IMR-90 (cell line): ENCODE results near the gene CNTN5. TPM values are rescaled to one million over a fixed set of nuclear protein-coding genes. Genes with fewer than 3 reads are reported as not detected.

Experiments
- ATAC-seq: fragments of 200-7000 bp; cut with Tn5 transposase; 2 replicates; pipeline ENCODE4 v1.9.1; 2020; ENCODE audit warnings: low read depth, mild to moderate bottlenecking, moderate library complexity
- BruUV-seq: library from RNA; stranded (reverse); fragments of 400-500 nt; replicated peaks from 2 replicates; lab custom pipeline; 2021; lab: Mats Ljungman, UMichigan
- CTCF ChIA-PET: fragments of 300-600 bp; formaldehyde crosslinking; extraction: SDS; loops from one replicate; lab custom pipeline; 2021; ENCODE audit warnings: antibody characterized with exemption; lab: Yijun Ruan, JAX
- POLR2A ChIA-PET: fragments of 300-600 bp; sonication (Branson Sonifier 250); formaldehyde crosslinking; loops from one replicate; lab custom pipeline; 2022; ENCODE audit warnings: antibody characterized with exemption; ENCODE audit not compliant: unreplicated experiment; lab: Charles Lee
- DNase-seq: peaks from one replicate; pipeline ENCODE4 v3.0.0; 2013
- H2AFZ ChIP-seq: replicated peaks from 2 replicates; pipeline ENCODE3; 2013; ENCODE audit warnings: low read length, mild to moderate bottlenecking; ENCODE audit not compliant: poor library complexity
- H2AK5ac ChIP-seq: 2 replicates; pipeline ENCODE4 v1.6.1; 2013; ENCODE audit warnings: low read depth, low read length, inconsistent platforms
- H2AK9ac ChIP-seq: replicated peaks from 2 replicates; pipeline ENCODE3; 2013; ENCODE audit warnings: mild to moderate bottlenecking, low read depth, low read length, moderate library complexity; ENCODE audit not compliant: poor library complexity
- H2BK120ac ChIP-seq: 2 replicates; pipeline ENCODE4 v1.6.1; 2013; ENCODE audit warnings: low read depth, low read length, inconsistent platforms
- H2BK15ac ChIP-seq: 3 replicates; pipeline ENCODE4 v1.6.1; 2013; ENCODE audit warnings: low read depth, low read length, inconsistent platforms
- H2BK20ac ChIP-seq: 2 replicates; pipeline ENCODE4 v1.6.1; 2013; ENCODE audit warnings: low read depth, mild to moderate bottlenecking, inconsistent platforms, low read length, moderate library complexity
- H2BK5ac ChIP-seq: 2 replicates; pipeline ENCODE4 v1.6.1; 2013; ENCODE audit warnings: mild to moderate bottlenecking, low read depth, low read length, inconsistent platforms; ENCODE audit not compliant: poor library complexity, severe bottlenecking
- H3K14ac ChIP-seq: replicated peaks from 2 replicates; pipeline ENCODE4 v1.6.1; 2013; ENCODE audit warnings: low read depth, low read length, inconsistent platforms
- H3K18ac ChIP-seq: 2 replicates; pipeline ENCODE4 v1.6.1; 2013; ENCODE audit warnings: low read depth, low read length, control low read depth
- H3K23ac ChIP-seq: 2 replicates; pipeline ENCODE4 v1.6.1; 2013; ENCODE audit warnings: low read depth, low read length, inconsistent platforms
- H3K27ac ChIP-seq: 2 replicates; pipeline ENCODE4 v1.5.1; 2013; ENCODE audit warnings: mild to moderate bottlenecking, control low read depth, low read length; ENCODE audit not compliant: insufficient read depth
- H3K27me3 ChIP-seq: 2 replicates; pipeline ENCODE4 v1.6.1; 2013; ENCODE audit warnings: low read length; ENCODE audit not compliant: control insufficient read depth, insufficient read depth
- H3K36me3 ChIP-seq: 2 replicates; pipeline ENCODE4 v1.6.1; 2013; ENCODE audit warnings: low read length, mixed read lengths; ENCODE audit not compliant: control insufficient read depth, insufficient read depth
- H3K4ac ChIP-seq: 2 replicates; pipeline ENCODE4 v1.6.1; 2013; ENCODE audit warnings: low read depth, low read length, inconsistent platforms
- H3K4me1 ChIP-seq: 2 replicates; pipeline ENCODE4 v1.6.1; 2013; ENCODE audit warnings: low read length, mixed read lengths; ENCODE audit not compliant: control insufficient read depth, insufficient read depth
- H3K4me2 ChIP-seq: 2 replicates; pipeline ENCODE4 v1.6.1; 2013; ENCODE audit warnings: low read depth, mild to moderate bottlenecking, control low read depth, low read length, moderate library complexity
- H3K4me3 ChIP-seq: 2 replicates; pipeline ENCODE4 v1.5.1; 2013; ENCODE audit warnings: low read depth, mild to moderate bottlenecking, control low read depth, low read length, moderate library complexity; ENCODE audit not compliant: insufficient read depth
- H3K56ac ChIP-seq: 2 replicates; pipeline ENCODE4 v1.6.1; 2013; ENCODE audit warnings: low read length, inconsistent platforms; ENCODE audit not compliant: insufficient read depth; ENCODE audit errors: extremely low read depth
- H3K79me1 ChIP-seq, 2 experiments: 2 replicates each; pipeline ENCODE4 v1.6.1; 2013; ENCODE audit warnings: low read length in 2 of 2, inconsistent platforms in 1 of 2, low read depth in 1 of 2
- H3K9ac ChIP-seq: 2 replicates; pipeline ENCODE4 v1.6.1; 2013; ENCODE audit warnings: low read depth, low read length, control low read depth
- H3K9me1 ChIP-seq: 2 replicates; pipeline ENCODE4 v1.6.1; 2013; ENCODE audit warnings: low read length, inconsistent platforms; ENCODE audit not compliant: insufficient read depth
- H3K9me3 ChIP-seq: 2 replicates; pipeline ENCODE4 v1.6.1; 2013; ENCODE audit warnings: low read length; ENCODE audit not compliant: control insufficient read depth, insufficient read depth
- H4K20me1 ChIP-seq: 2 replicates; pipeline ENCODE4 v1.6.1; 2013; ENCODE audit warnings: low read length, inconsistent platforms; ENCODE audit not compliant: insufficient read depth
- H4K5ac ChIP-seq: 2 replicates; pipeline ENCODE4 v1.6.1; 2013; ENCODE audit warnings: mild to moderate bottlenecking, low read depth, low read length, control low read depth
- H4K8ac ChIP-seq, 2 experiments: 2 replicates each; pipeline ENCODE4 v1.6.1; 2013; ENCODE audit warnings: low read depth in 2 of 2, low read length in 2 of 2, control low read depth in 1 of 2, inconsistent platforms in 1 of 2
- H4K91ac ChIP-seq: 2 replicates; pipeline ENCODE4 v1.6.1; 2013; ENCODE audit warnings: low read depth, low read length, inconsistent platforms; ENCODE audit not compliant: insufficient read depth
- BHLHE40 ChIP-seq: fragments of 150-350 bp; IDR thresholded peaks from 2 replicates; pipeline ENCODE4 v1.6.1; 2016; ENCODE audit warnings: mild to moderate bottlenecking, low read depth, low read length
- CEBPB ChIP-seq: IDR thresholded peaks from 2 replicates; pipeline ENCODE4 v1.6.1; 2012; ENCODE audit warnings: low read depth, low read length, improper control_type of control experiment
- CHD1 ChIP-seq: IDR thresholded peaks from 2 replicates; pipeline ENCODE4 v1.6.1; 2012; ENCODE audit warnings: low read depth, low read length, improper control_type of control experiment
- FOS ChIP-seq: fragments of 150-350 bp; IDR thresholded peaks from 2 replicates; pipeline ENCODE4 v1.6.1; 2016; ENCODE audit warnings: low read depth, low read length
- MAFK ChIP-seq: IDR thresholded peaks from 2 replicates; pipeline ENCODE4 v1.6.1; 2012; ENCODE audit warnings: low read depth, low read length, improper control_type of control experiment
- MAZ ChIP-seq: IDR thresholded peaks from 2 replicates; pipeline ENCODE4 v1.6.1; 2012; ENCODE audit warnings: low read depth, mild to moderate bottlenecking, low read length, improper control_type of control experiment, moderate library complexity, borderline replicate concordance
- MXI1 ChIP-seq: IDR thresholded peaks from 2 replicates; pipeline ENCODE4 v1.6.1; 2012; ENCODE audit warnings: low read depth, mild to moderate bottlenecking, low read length, moderate library complexity, borderline replicate concordance
- NFE2L2 ChIP-seq: fragments of 150-350 bp; IDR thresholded peaks from 2 replicates; pipeline ENCODE4 v1.6.1; 2016; ENCODE audit warnings: low read depth, mild to moderate bottlenecking, low read length
- POLR2A ChIP-seq: IDR thresholded peaks from 2 replicates; pipeline ENCODE4 v1.6.1; 2012; ENCODE audit warnings: mild to moderate bottlenecking, low read depth, low read length
- RAD21 ChIP-seq: IDR thresholded peaks from 2 replicates; pipeline ENCODE4 v1.6.1; 2012; ENCODE audit warnings: low read length, improper control_type of control experiment
- RCOR1 ChIP-seq: IDR thresholded peaks from 2 replicates; pipeline ENCODE4 v1.6.1; 2012; ENCODE audit warnings: mild to moderate bottlenecking, low read length, improper control_type of control experiment; ENCODE audit not compliant: insufficient replicate concordance
- RFX5 ChIP-seq: IDR thresholded peaks from 2 replicates; pipeline ENCODE4 v1.8.0; 2012; ENCODE audit warnings: low read depth, mild to moderate bottlenecking, low read length, moderate library complexity
- SMC3 ChIP-seq: fragments of 150-350 bp; IDR thresholded peaks from 2 replicates; pipeline ENCODE4 v1.6.1; 2016; ENCODE audit warnings: low read depth, mild to moderate bottlenecking, antibody characterized with exemption, low read length, moderate library complexity
- WGBS, 2 experiments: methylation state at CpG; one replicate each; pipeline versions ENCODE4 v1.1.5 to v1.1.7; 2013; ENCODE audit warnings: missing lambda C conversion rate in 2 of 2; ENCODE audit not compliant: insufficient read length in 1 of 2; ENCODE audit errors: extremely low coverage in 2 of 2; 5-methylcytosine and 5-hydroxymethylcytosine counted together
- dilution Hi-C: fragments of 300-500 bp; cut with HindIII; formaldehyde crosslinking; loops from one replicate; pipeline ENCODE4 v1.14.3; 2018; ENCODE audit warnings: low sequenced_read_pairs; ENCODE audit not compliant: unreplicated experiment
- in situ Hi-C: fragments of 300-500 bp; cut with MboI; formaldehyde crosslinking; loops from 3 replicates; pipeline ENCODE4 v1.14.3; 2019; ENCODE audit warnings: low sequenced_read_pairs, inconsistent platforms, mixed read lengths
- intact Hi-C: fragments of 100-400 bp; cut with micrococcal nuclease; formaldehyde crosslinking; loops from 2 replicates; pipeline ENCODE4 v1.10.0; 2022
- polyA plus RNA-seq, 3 experiments: library from polyadenylated mRNA; depleted of rRNA; stranded (reverse); fragments of >200 nt; gene quantifications; 2 replicates each; pipeline ENCODE4 v1.2.3, GENCODE V29; 2012; ENCODE audit warnings: low replicate concordance in 1 of 3
- total RNA-seq: library from RNA; depleted of rRNA; stranded (reverse); fragments of >200 nt; gene quantifications from 2 replicates; pipeline ENCODE4 v1.2.3, GENCODE V29; 2012
- TF ChIP-seq, protein P1 (sequence below): conservative IDR thresholded peaks from 2 replicates; pipeline ENCODE4 v1.5.1; 2012; ENCODE audit warnings: mild to moderate bottlenecking, low read depth, low read length, improper control_type of control experiment
- TF ChIP-seq, protein P2 (sequence below): fragments of 150-350 bp; IDR thresholded peaks from 2 replicates; pipeline ENCODE4 v1.6.1; 2017; ENCODE audit warnings: mild to moderate bottlenecking, antibody characterized with exemption, low read length, low read depth
- TF ChIP-seq, protein P3 (sequence below): fragments of 150-350 bp; IDR thresholded peaks from 2 replicates; pipeline ENCODE4 v1.6.1; 2016; ENCODE audit warnings: low read depth, mild to moderate bottlenecking, low read length, moderate library complexity, borderline replicate concordance

Gene CNTN5
- total and polyA plus RNA-seq, 2 of the 4 experiments (the other 2 are of a cell fraction): not detected

DNA sequence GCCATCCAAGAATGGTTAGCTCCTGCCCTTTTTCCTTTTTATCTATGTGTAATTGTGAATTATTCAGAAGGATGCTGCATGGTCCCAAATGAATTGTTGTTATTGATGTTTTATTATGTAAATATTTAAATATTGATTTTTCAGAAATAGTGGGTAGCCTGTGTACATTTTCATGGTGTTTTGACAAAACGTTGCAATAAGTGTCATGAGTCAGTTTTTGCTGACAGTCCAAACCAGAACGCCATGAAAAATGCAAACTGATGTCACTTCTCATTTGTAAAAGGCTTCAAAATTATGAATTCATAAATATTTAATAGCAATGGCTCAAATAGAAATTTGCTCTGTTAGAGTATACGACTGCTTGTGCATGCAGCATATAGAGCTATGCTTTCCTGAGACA, 422.5 kb downstream of the CNTN5 start:
- no peak overlapping the region for H2BK15ac ChIP-seq
- no peak overlapping the region for H2BK120ac ChIP-seq
- TF ChIP-seq NFE2L2 (no peak), MAZ (no peak), BHLHE40 (no peak), RCOR1 (no peak), CEBPB (no peak), FOS (no peak), CHD1 (no peak), RAD21 (no peak), RFX5 (no peak), MXI1 (no peak), SMC3 (no peak), POLR2A (no peak), MAFK (no peak)
- TF ChIP-seq, protein P1, sequence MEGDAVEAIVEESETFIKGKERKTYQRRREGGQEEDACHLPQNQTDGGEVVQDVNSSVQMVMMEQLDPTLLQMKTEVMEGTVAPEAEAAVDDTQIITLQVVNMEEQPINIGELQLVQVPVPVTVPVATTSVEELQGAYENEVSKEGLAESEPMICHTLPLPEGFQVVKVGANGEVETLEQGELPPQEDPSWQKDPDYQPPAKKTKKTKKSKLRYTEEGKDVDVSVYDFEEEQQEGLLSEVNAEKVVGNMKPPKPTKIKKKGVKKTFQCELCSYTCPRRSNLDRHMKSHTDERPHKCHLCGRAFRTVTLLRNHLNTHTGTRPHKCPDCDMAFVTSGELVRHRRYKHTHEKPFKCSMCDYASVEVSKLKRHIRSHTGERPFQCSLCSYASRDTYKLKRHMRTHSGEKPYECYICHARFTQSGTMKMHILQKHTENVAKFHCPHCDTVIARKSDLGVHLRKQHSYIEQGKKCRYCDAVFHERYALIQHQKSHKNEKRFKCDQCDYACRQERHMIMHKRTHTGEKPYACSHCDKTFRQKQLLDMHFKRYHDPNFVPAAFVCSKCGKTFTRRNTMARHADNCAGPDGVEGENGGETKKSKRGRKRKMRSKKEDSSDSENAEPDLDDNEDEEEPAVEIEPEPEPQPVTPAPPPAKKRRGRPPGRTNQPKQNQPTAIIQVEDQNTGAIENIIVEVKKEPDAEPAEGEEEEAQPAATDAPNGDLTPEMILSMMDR: no peak
- TF ChIP-seq, protein P2, sequence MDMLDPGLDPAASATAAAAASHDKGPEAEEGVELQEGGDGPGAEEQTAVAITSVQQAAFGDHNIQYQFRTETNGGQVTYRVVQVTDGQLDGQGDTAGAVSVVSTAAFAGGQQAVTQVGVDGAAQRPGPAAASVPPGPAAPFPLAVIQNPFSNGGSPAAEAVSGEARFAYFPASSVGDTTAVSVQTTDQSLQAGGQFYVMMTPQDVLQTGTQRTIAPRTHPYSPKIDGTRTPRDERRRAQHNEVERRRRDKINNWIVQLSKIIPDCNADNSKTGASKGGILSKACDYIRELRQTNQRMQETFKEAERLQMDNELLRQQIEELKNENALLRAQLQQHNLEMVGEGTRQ: no peak
- TF ChIP-seq, protein P3, sequence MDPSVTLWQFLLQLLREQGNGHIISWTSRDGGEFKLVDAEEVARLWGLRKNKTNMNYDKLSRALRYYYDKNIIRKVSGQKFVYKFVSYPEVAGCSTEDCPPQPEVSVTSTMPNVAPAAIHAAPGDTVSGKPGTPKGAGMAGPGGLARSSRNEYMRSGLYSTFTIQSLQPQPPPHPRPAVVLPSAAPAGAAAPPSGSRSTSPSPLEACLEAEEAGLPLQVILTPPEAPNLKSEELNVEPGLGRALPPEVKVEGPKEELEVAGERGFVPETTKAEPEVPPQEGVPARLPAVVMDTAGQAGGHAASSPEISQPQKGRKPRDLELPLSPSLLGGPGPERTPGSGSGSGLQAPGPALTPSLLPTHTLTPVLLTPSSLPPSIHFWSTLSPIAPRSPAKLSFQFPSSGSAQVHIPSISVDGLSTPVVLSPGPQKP: no peak
- H3K56ac ChIP-seq: no peak overlapping the region
- H2BK20ac ChIP-seq: no peak overlapping the region
- in situ Hi-C loops: no loop called here
- H3K9me1 ChIP-seq: no peaks in the 10 kb centered on the region
- H3K9me3 ChIP-seq: no peaks in the 10 kb centered on the region
- no peak for ATAC-seq
- intact Hi-C loops: no loop called here
- H2AK9ac ChIP-seq: no peak overlapping the region
- no peak overlapping the region for H3K18ac ChIP-seq
- H2BK5ac ChIP-seq: no peak overlapping the region
- no peak overlapping the region for H4K5ac ChIP-seq
- H3K27ac ChIP-seq: no peak overlapping the region
- CTCF ChIA-PET: no interaction called here
- no peak overlapping the region for H3K4me2 ChIP-seq
- H2AFZ ChIP-seq: no peak overlapping the region
- dilution Hi-C loops: no loop called here
- H3K36me3 ChIP-seq: no peaks in the 10 kb centered on the region
- no peak overlapping the region for H3K4me3 ChIP-seq
- no peaks in the 10 kb centered on the region for H3K79me1 ChIP-seq
- H3K27me3 ChIP-seq: no peaks in the 10 kb centered on the region
- H3K9ac ChIP-seq: no peak overlapping the region
- DNase-seq: no peak
- no peaks in the 10 kb centered on the region for H4K20me1 ChIP-seq
- no peak overlapping the region for H4K8ac ChIP-seq
- H4K91ac ChIP-seq: no peak overlapping the region
- POLR2A ChIA-PET: no interaction called here
- no peaks in the 10 kb centered on the region for H3K4me1 ChIP-seq
- no TSS peak for BruUV-seq
- no peak overlapping the region for H2AK5ac ChIP-seq
- H3K14ac ChIP-seq: no peak overlapping the region
- no peak overlapping the region for H3K4ac ChIP-seq
- no peak overlapping the region for H3K23ac ChIP-seq
- WGBS, 2 experiments: no CpG with 5 or more reads among the region's 3 CpGs
